Upper lobe of left lung (tissue), 6 donors: ENCODE measurements around the gene BNC2. TPM values are rescaled to one million over a fixed set of nuclear protein-coding genes. Genes with fewer than 3 reads are reported as not detected.

Source experiments
- ATAC-seq, 2 donors: fragments of 200-7000 bp; cut with Tn5 transposase; one replicate each; pipeline ENCODE4 v1.9.1; 2022; ENCODE audit warnings: mild to moderate bottlenecking in 2 of 2, moderate library complexity in 2 of 2; ENCODE audit not compliant: low FRiP score in 2 of 2
- DNase-seq, 2 donors: peaks; one replicate each; pipeline ENCODE4 v3.0.0-alpha.2; 2019 to 2020
- H3K27ac ChIP-seq, 4 donors: fragments of 200-600 bp; sonication (generic); one replicate each; pipeline ENCODE4 v1.5.1; 2016 to 2019
- H3K27me3 ChIP-seq, 4 donors: fragments of 200-600 bp; sonication (generic); one replicate each; pipeline ENCODE4 v1.5.1; 2017 to 2019
- H3K36me3 ChIP-seq, 4 donors: fragments of 200-600 bp; sonication (generic); one replicate each; pipeline ENCODE4 v1.5.1; 2016 to 2019
- H3K4me1 ChIP-seq, 4 donors: fragments of 200-600 bp; sonication (generic); one replicate each; pipeline ENCODE4 v1.5.1; 2018 to 2019
- H3K4me3 ChIP-seq, 4 donors: fragments of 200-600 bp; sonication (generic); one replicate each; pipeline ENCODE4 v1.5.1; 2017 to 2019; ENCODE audit warnings: mild to moderate bottlenecking in 2 of 4, moderate library complexity in 1 of 4
- H3K9me3 ChIP-seq, 4 donors: fragments of 200-600 bp; sonication (generic); one replicate each; pipeline ENCODE4 v1.5.1; 2018 to 2019
- CTCF ChIP-seq, 6 experiments: fragments of 450-650 bp in 4 of 6; fragments of 200-600 bp in 2 of 6; sonication (generic) in 2 of 6; IDR thresholded peaks; one replicate each; pipeline ENCODE4 v1.5.1; 2016 to 2019; ENCODE audit warnings: antibody characterized with exemption in 6 of 6
- EP300 ChIP-seq, 4 donors: sonication (generic); formaldehyde crosslinking; IDR thresholded peaks; one replicate each; pipeline ENCODE4 v1.5.1; 2017; ENCODE audit warnings: antibody characterized with exemption in 4 of 4, control low read depth in 2 of 4
- POLR2A ChIP-seq, 4 donors: fragments of 450-650 bp; IDR thresholded peaks; one replicate each; pipeline ENCODE4 v1.5.1; 2016 to 2017; ENCODE audit warnings: antibody characterized with exemption in 4 of 4, mild to moderate bottlenecking in 2 of 4
- POLR2AphosphoS5 ChIP-seq, 2 donors: sonication (generic); formaldehyde crosslinking; IDR thresholded peaks; one replicate each; pipeline ENCODE4 v1.5.1; 2017; ENCODE audit warnings: antibody characterized with exemption in 2 of 2
- WGBS, 2 donors: methylation state at CpG; one replicate each; pipeline ENCODE4 v1.1.5; 2017 to 2018; 5-methylcytosine and 5-hydroxymethylcytosine counted together
- total RNA-seq, 6 donors: library from RNA; depleted of rRNA in 4 of 6; stranded (reverse); fragments of >200 nt in 4 of 6; gene quantifications; one replicate each; pipeline versions ENCODE4 v1.1.0 to v1.2.1, GENCODE V29; 2016 to 2021
- donor health status: DM: no; HTN: no; CAD: no; lungs with moderate emphysema.
- donor health status: DM: no; HTN: yes; CAD: no; lungs with severe emphysema.

BNC2 gene
- total RNA-seq, 6 donors from 2014 or later: 4.6 to 21.7 (median 10.7) TPM

- Histone ChIP-seq H3K36me3 (no peaks in the 10 kb centered on the region), H3K27me3 (no peaks in the 10 kb centered on the region), H3K27ac (no peak overlapping the region), H3K9me3 (no peaks in the 10 kb centered on the region), H3K4me3 (no peak overlapping the region), H3K4me1 (peaks cover 0 to 4% (median 2%) of the 10 kb centered on the region in 4 donors)
- DNase-seq (no peak), ATAC-seq (no peak)
- 51 to 57% methylated on average over 7 of the region's 7 CpGs for WGBS, 2 donors
- TF ChIP-seq POLR2AphosphoS5 (IDR thresholded peaks at IDR 0.05): no peak
- no peak for TF ChIP-seq EP300 (IDR thresholded peaks at IDR 0.05)
- TF ChIP-seq CTCF (IDR thresholded peaks at IDR 0.05): no peak
- no peak for TF ChIP-seq POLR2A (IDR thresholded peaks at IDR 0.05)
Observed at GRCh38 chr9:16571127-16571802, 299.2 kb downstream of the BNC2 start.

- 94 to 99% methylated on average over 2 of the region's 2 CpGs for WGBS, 2 donors
- Histone ChIP-seq H3K4me3 (no peak overlapping the region), H3K4me1 (no peaks in the 10 kb centered on the region), H3K27ac (no peak overlapping the region), H3K9me3 (no peaks in the 10 kb centered on the region), H3K36me3 (no peaks in the 10 kb centered on the region), H3K27me3 (no peaks in the 10 kb centered on the region)
- no peak for ATAC-seq
- TF ChIP-seq EP300 (IDR thresholded peaks at IDR 0.05) (no peak), POLR2AphosphoS5 (IDR thresholded peaks at IDR 0.05) (no peak), CTCF (IDR thresholded peaks at IDR 0.05) (no peak), POLR2A (IDR thresholded peaks at IDR 0.05) (no peak)
- no peak for DNase-seq
Observed at GRCh38 chr9:16563446-16563845, 307.0 kb downstream of the BNC2 start.

GRCh38 chr9:16561121-16561520, 309.3 kb downstream of the BNC2 start:
- no peak overlapping the region for H3K27ac ChIP-seq
- no peak for TF ChIP-seq EP300 (IDR thresholded peaks at IDR 0.05)
- WGBS, 2 donors: 69 to 89% methylated on average over 4 of the region's 4 CpGs
- H3K36me3 ChIP-seq: no peaks in the 10 kb centered on the region
- ATAC-seq: no peak
- no peak for DNase-seq
- no peaks in the 10 kb centered on the region for H3K4me1 ChIP-seq
- no peak overlapping the region for H3K4me3 ChIP-seq
- no peaks in the 10 kb centered on the region for H3K27me3 ChIP-seq
- H3K9me3 ChIP-seq: no peaks in the 10 kb centered on the region

- no peak for ATAC-seq
- no peak for TF ChIP-seq EP300 (IDR thresholded peaks at IDR 0.05)
- TF ChIP-seq POLR2AphosphoS5 (IDR thresholded peaks at IDR 0.05): no peak
- no peak for TF ChIP-seq CTCF (IDR thresholded peaks at IDR 0.05)
- WGBS, 2 donors: 84 to 89% methylated on average over 6 of the region's 6 CpGs
- H3K4me3 ChIP-seq: no peak overlapping the region
- H3K9me3 ChIP-seq: no peaks in the 10 kb centered on the region
- DNase-seq: no peak
- H3K36me3 ChIP-seq: no peaks in the 10 kb centered on the region
- no peak overlapping the region for H3K27ac ChIP-seq
- H3K27me3 ChIP-seq: no peaks in the 10 kb centered on the region
- H3K4me1 ChIP-seq: no peaks in the 10 kb centered on the region
Observed at GRCh38 chr9:16559418-16560188, 310.9 kb downstream of the BNC2 start.

- ATAC-seq (no peak), DNase-seq (no peak)
Observed at GRCh38 chr9:16555802-16556201, 314.7 kb downstream of the BNC2 start.

More at GRCh38 chr9:16555802-16556201, 314.7 kb downstream of the BNC2 start:
- H3K4me3 ChIP-seq: no peak overlapping the region
- H3K27me3 ChIP-seq: no peaks in the 10 kb centered on the region
- no peak overlapping the region for H3K27ac ChIP-seq
- 94 to 95% methylated on average over 1 of the region's 1 CpG for WGBS, 2 donors
- TF ChIP-seq POLR2A (IDR thresholded peaks at IDR 0.05): no peak
- no peak for TF ChIP-seq EP300 (IDR thresholded peaks at IDR 0.05)
- TF ChIP-seq POLR2AphosphoS5 (IDR thresholded peaks at IDR 0.05): no peak
- no peak for TF ChIP-seq CTCF (IDR thresholded peaks at IDR 0.05)
- H3K4me1 ChIP-seq: peaks cover 0 to 11% (median 0%) of the 10 kb centered on the region in 4 donors
- H3K9me3 ChIP-seq: no peaks in the 10 kb centered on the region
- no peaks in the 10 kb centered on the region for H3K36me3 ChIP-seq
